Fibroblast of lung (primary cell): ENCODE results near the gene PTPRE. TPM values are rescaled to one million over a fixed set of nuclear protein-coding genes. Genes with fewer than 3 reads are reported as not detected.

Experiments
- DNase-seq, 2 donors: peaks; one replicate each; pipeline versions ENCODE4 v3.0.0 to v3.0.0-alpha.2; 2010; ENCODE audit warnings: low read depth in 2 of 2
- H2AFZ ChIP-seq: 2 replicates; pipeline ENCODE4 v1.5.1; 2012; ENCODE audit warnings: low read length, control low read depth, inconsistent platforms
- H3K27ac ChIP-seq: 2 replicates; pipeline ENCODE4 v1.5.1; 2011; ENCODE audit warnings: low read length, control low read depth; ENCODE audit not compliant: insufficient read depth
- H3K27me3 ChIP-seq: 2 replicates; pipeline ENCODE4 v1.5.1; 2011; ENCODE audit warnings: mild to moderate bottlenecking, low read length; ENCODE audit not compliant: control insufficient read depth, insufficient read depth
- H3K36me3 ChIP-seq: 2 replicates; pipeline ENCODE4 v1.5.1; 2011; ENCODE audit warnings: low read length; ENCODE audit not compliant: control insufficient read depth, insufficient read depth
- H3K4me1 ChIP-seq: 2 replicates; pipeline ENCODE4 v1.5.1; 2011; ENCODE audit warnings: low read length; ENCODE audit not compliant: control insufficient read depth, insufficient read depth; ENCODE audit errors: extremely low read depth
- H3K4me2 ChIP-seq: 2 replicates; pipeline ENCODE4 v1.5.1; 2011; ENCODE audit warnings: low read length, control low read depth; ENCODE audit not compliant: insufficient read depth; ENCODE audit errors: extremely low read depth
- H3K4me3 ChIP-seq, 4 experiments: fragments of 200-600 bp in 1 of 4; sonication (generic) in 1 of 4; replicated peaks in 1 of 4; 2 replicates each; pipeline ENCODE4 v1.5.1; 2011 to 2016; ENCODE audit warnings: low read length in 4 of 4, low read depth in 3 of 4, mild to moderate bottlenecking in 3 of 4, control low read depth in 2 of 4, inconsistent platforms in 1 of 4, mixed read lengths in 1 of 4; ENCODE audit not compliant: insufficient read depth in 1 of 4; ENCODE audit errors: control extremely low read depth in 1 of 4
- H3K79me2 ChIP-seq: 2 replicates; pipeline ENCODE4 v1.5.1; 2012; ENCODE audit warnings: mild to moderate bottlenecking, low read length, inconsistent platforms; ENCODE audit not compliant: control insufficient read depth, insufficient read depth
- H3K9ac ChIP-seq: 2 replicates; pipeline ENCODE4 v1.5.1; 2011; ENCODE audit warnings: mild to moderate bottlenecking, low read length, control low read depth; ENCODE audit not compliant: insufficient read depth
- H3K9me3 ChIP-seq: 2 replicates; pipeline ENCODE4 v1.5.1; 2012; ENCODE audit warnings: low read depth, low read length; ENCODE audit not compliant: control insufficient read depth, insufficient read depth
- H4K20me1 ChIP-seq: 2 replicates; pipeline ENCODE4 v1.5.1; 2011; ENCODE audit warnings: low read length; ENCODE audit not compliant: control insufficient read depth, insufficient read depth; ENCODE audit errors: extremely low read depth
- EZH2 ChIP-seq: IDR thresholded peaks from 2 replicates; pipeline ENCODE4 v1.5.1; 2012; ENCODE audit warnings: low read length, control low read depth, mild to moderate bottlenecking; ENCODE audit errors: missing control alignments
- polyA plus RNA-seq, 2 donors: library from polyadenylated mRNA; depleted of rRNA in 1 of 2; stranded (reverse) in 1 of 2; unstranded in 1 of 2; fragments of >200 nt; gene quantifications; 2 replicates each; pipeline ENCODE4 v1.2.1, GENCODE V29; 2011 to 2012; ENCODE audit warnings: missing spikeins in 1 of 2
- total RNA-seq: library from RNA; depleted of rRNA; stranded (reverse); fragments of >200 nt; gene quantifications from 2 replicates; pipeline ENCODE4 v1.2.1, GENCODE V29; 2014
- TF ChIP-seq, protein P1 (sequence below), 2 donors: IDR thresholded peaks in 1 of 2; conservative IDR thresholded peaks in 1 of 2; 1 replicate in 1 of 2; 2 replicates in 1 of 2; pipeline ENCODE4 v1.5.1; 2011 to 2012; ENCODE audit warnings: low read length in 2 of 2, control low read depth in 1 of 2, inconsistent platforms in 1 of 2, low read depth in 1 of 2, mild to moderate bottlenecking in 1 of 2

The PTPRE gene
- total and polyA plus RNA-seq, 2 donors (not counting 1 experiment from before 2014, with no cell fraction given): 0.75 to 1.8 TPM

DNA sequence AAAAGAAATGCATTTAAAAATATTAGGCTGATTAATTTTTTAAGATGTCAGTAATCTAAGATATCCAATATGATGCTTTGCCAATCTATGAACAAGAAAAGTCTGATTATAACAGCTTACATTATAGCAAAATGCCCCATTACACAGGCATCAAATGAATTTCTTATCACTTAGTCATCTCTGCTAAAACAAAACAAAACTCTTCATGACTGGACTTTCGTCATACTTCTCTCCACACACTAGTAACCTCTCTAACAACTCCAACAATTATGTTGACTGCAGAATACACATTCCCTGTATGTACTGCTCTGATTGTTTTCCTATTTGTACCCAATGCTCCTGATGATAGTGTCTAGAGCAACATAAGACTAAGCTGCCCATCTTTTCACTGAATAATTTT is 223.1 kb downstream of the PTPRE start:
- Histone ChIP-seq H3K27me3 (no peaks in the 10 kb centered on the region), H3K9ac (no peak overlapping the region), H4K20me1 (no peaks in the 10 kb centered on the region), H3K4me1 (peaks cover under 1% of the 10 kb centered on the region), H3K79me2 (peaks cover 11% of the 10 kb centered on the region), H3K36me3 (no peaks in the 10 kb centered on the region), H2AFZ (no peak overlapping the region), H3K9me3 (no peaks in the 10 kb centered on the region), H3K4me3 (no peak overlapping the region), H3K27ac (no peak overlapping the region), H3K4me2 (no peak overlapping the region)
- peak in 1 of 2 donors; percentile 63 for DNase-seq
- TF ChIP-seq, protein P1, sequence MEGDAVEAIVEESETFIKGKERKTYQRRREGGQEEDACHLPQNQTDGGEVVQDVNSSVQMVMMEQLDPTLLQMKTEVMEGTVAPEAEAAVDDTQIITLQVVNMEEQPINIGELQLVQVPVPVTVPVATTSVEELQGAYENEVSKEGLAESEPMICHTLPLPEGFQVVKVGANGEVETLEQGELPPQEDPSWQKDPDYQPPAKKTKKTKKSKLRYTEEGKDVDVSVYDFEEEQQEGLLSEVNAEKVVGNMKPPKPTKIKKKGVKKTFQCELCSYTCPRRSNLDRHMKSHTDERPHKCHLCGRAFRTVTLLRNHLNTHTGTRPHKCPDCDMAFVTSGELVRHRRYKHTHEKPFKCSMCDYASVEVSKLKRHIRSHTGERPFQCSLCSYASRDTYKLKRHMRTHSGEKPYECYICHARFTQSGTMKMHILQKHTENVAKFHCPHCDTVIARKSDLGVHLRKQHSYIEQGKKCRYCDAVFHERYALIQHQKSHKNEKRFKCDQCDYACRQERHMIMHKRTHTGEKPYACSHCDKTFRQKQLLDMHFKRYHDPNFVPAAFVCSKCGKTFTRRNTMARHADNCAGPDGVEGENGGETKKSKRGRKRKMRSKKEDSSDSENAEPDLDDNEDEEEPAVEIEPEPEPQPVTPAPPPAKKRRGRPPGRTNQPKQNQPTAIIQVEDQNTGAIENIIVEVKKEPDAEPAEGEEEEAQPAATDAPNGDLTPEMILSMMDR (conservative IDR thresholded peaks at IDR 0.05 in 1 of 2, IDR thresholded peaks at IDR 0.05 in 1 of 2; ENCODE audit: low read depth in 1 of 2, low read length in 2 of 2): no peak
- TF ChIP-seq EZH2: no peak

Other genes with a start within 250 kb of the PTPRE start
- not detected in 2 replicates for gene FOXI2, start 169.9 kb upstream of the PTPRE start, total RNA-seq
- gene FOXI2, start 169.9 kb upstream of the PTPRE start, polyA plus RNA-seq: not detected in 2 replicates
- gene CLRN3, start 14.2 kb upstream of the PTPRE start, total RNA-seq: not detected in 2 replicates
- not detected in 2 replicates for gene CLRN3, start 14.2 kb upstream of the PTPRE start, polyA plus RNA-seq
- gene MKI67, start 219.3 kb downstream of the PTPRE start, total RNA-seq: 0.26 and 4.3 TPM in 2 replicates
- gene MKI67, start 219.3 kb downstream of the PTPRE start, polyA plus RNA-seq: 6.4 and 24.8 TPM in 2 replicates